ENCODE measurements around the gene CWC22.

- TF ChIP-seq CTCF (IDR thresholded peaks at IDR 0.05) (no peak), POLR2A (IDR thresholded peaks at IDR 0.05) (no peak)
Measured at GRCh38 chr2:180029575-180029974, 22.5 kb upstream of the CWC22 start.
